ENCODE results near the gene RAB19. TPM values are rescaled to one million over a fixed set of nuclear protein-coding genes. Genes with fewer than 3 reads are reported as not detected.

The RAB19 gene
- total and polyA plus RNA-seq, 9 of the 15 experiments (the other 6 are each of a cell fraction or from before 2014, with no cell fraction given): not detected

DNA sequence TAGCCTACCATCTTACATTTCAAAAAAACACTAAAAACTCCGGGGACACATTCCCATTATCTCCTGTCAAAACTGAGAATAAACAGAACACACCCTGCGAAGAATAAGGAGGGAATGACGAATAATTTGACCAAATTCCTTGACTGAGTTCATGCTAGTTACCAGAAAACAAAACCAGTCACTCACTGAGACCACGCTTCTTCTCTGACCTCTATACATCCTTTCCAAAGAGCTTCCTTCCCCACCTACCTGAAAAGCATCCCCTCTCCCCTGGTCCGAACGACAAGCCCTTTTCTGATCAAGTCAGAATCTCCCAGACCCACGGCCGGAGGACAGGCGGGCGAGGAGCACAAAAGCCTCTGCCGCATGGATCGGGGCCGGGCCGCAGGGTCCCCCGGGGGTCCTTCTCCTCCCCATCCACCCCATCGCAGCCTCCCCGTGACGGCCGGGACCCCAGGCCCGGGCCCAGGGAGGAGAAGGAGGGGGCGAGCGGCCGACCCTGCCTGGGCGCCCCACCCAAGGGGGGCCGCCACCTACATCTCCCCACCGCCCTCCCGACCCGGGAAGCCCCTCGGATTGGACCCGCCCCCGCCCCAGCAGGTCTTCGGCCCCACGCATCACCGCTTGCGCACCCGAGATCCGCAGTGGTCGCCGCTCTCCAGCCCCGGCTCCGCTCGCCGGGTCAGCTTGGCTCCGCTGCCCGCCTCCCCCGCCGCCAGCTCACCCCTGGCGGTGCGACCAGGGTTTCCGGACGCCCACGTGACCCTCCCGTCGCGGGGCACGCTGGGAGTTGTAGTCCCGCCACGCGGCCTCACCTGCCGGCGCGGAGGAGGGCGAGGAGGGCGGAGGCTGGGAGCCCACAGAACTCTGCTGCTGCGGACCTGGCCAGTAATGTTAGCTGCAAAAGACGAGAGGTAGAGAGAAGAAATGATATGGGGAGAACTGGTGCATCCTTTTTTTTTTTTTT lies 5.8 kb upstream of the RAB19 start, which contains the start of gene SLC37A3 (continued):
- TF ChIP-seq, protein P1, sequence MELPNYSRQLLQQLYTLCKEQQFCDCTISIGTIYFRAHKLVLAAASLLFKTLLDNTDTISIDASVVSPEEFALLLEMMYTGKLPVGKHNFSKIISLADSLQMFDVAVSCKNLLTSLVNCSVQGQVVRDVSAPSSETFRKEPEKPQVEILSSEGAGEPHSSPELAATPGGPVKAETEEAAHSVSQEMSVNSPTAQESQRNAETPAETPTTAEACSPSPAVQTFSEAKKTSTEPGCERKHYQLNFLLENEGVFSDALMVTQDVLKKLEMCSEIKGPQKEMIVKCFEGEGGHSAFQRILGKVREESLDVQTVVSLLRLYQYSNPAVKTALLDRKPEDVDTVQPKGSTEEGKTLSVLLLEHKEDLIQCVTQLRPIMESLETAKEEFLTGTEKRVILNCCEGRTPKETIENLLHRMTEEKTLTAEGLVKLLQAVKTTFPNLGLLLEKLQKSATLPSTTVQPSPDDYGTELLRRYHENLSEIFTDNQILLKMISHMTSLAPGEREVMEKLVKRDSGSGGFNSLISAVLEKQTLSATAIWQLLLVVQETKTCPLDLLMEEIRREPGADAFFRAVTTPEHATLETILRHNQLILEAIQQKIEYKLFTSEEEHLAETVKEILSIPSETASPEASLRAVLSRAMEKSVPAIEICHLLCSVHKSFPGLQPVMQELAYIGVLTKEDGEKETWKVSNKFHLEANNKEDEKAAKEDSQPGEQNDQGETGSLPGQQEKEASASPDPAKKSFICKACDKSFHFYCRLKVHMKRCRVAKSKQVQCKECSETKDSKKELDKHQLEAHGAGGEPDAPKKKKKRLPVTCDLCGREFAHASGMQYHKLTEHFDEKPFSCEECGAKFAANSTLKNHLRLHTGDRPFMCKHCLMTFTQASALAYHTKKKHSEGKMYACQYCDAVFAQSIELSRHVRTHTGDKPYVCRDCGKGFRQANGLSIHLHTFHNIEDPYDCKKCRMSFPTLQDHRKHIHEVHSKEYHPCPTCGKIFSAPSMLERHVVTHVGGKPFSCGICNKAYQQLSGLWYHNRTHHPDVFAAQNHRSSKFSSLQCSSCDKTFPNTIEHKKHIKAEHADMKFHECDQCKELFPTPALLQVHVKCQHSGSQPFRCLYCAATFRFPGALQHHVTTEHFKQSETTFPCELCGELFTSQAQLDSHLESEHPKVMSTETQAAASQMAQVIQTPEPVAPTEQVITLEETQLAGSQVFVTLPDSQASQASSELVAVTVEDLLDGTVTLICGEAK (IDR thresholded peaks at IDR 0.05): peak; percentile 80
- TF ChIP-seq, protein P1 (CRISPR knock-in tag; IDR thresholded peaks at IDR 0.05): no peak
- TF ChIP-seq PTRF (tag; IDR thresholded peaks at IDR 0.05) (no peak), TSC22D4 (tag; IDR thresholded peaks at IDR 0.05) (no peak), JUNB (CRISPR knock-in tag; conservative IDR thresholded peaks at IDR 0.05) (no peak), NFYB (IDR thresholded peaks at IDR 0.05; ENCODE audit: extremely low read depth, insufficient read length) (no peak), ZNF124 (CRISPR knock-in tag; IDR thresholded peaks at IDR 0.05) (no peak; the same call in 1 of the 2 replicates), STAG1 (CRISPR knock-in tag; IDR thresholded peaks at IDR 0.05; ENCODE audit: borderline replicate concordance) (no peak), GABPB1 (CRISPR knock-in tag; IDR thresholded peaks at IDR 0.05) (peak; percentile 94), RAD51 (IDR thresholded peaks at IDR 0.05; ENCODE audit: borderline replicate concordance, low read depth) (peak; percentile 97), SOX6 (IDR thresholded peaks at IDR 0.05) (no peak), NFXL1 (CRISPR knock-in tag; IDR thresholded peaks at IDR 0.05) (no peak), FOXJ3 (CRISPR knock-in tag; IDR thresholded peaks at IDR 0.05) (no peak), NEUROD1 (IDR thresholded peaks at IDR 0.05; ENCODE audit: borderline replicate concordance, low read depth, low read length, partially characterized antibody) (peak; percentile 75), GTF2E2 (tag; IDR thresholded peaks at IDR 0.05) (peak; percentile 56; the same call in 1 of the 2 replicates)
